IPS-20b (cell line): ENCODE measurements around the gene NFASC.

Experiments
- H3K27ac ChIP-seq: one replicate; pipeline ENCODE4 v1.5.1; 2013; ENCODE audit warnings: low read length
- H3K27me3 ChIP-seq: 2 replicates; pipeline ENCODE4 v1.6.1; 2013; ENCODE audit warnings: mild to moderate bottlenecking, low read length, inconsistent platforms; ENCODE audit not compliant: insufficient read depth
- H3K36me3 ChIP-seq: 2 replicates; pipeline ENCODE4 v1.6.1; 2013; ENCODE audit warnings: low read depth, mild to moderate bottlenecking, inconsistent platforms, low read length, moderate library complexity; ENCODE audit not compliant: insufficient read depth
- H3K4me1 ChIP-seq: 2 replicates; pipeline ENCODE4 v1.6.1; 2013; ENCODE audit warnings: mild to moderate bottlenecking, control low read depth, inconsistent platforms, low read length, moderate library complexity; ENCODE audit not compliant: insufficient read depth
- H3K4me3 ChIP-seq: 2 replicates; pipeline ENCODE4 v1.5.1; 2013; ENCODE audit warnings: mild to moderate bottlenecking, low read length, inconsistent platforms
- H3K9ac ChIP-seq: 2 replicates; pipeline ENCODE4 v1.6.1; 2013; ENCODE audit warnings: low read depth, mild to moderate bottlenecking, inconsistent platforms, low read length, moderate library complexity
- H3K9me3 ChIP-seq: 2 replicates; pipeline ENCODE4 v1.6.1; 2013; ENCODE audit warnings: mild to moderate bottlenecking, low read depth, low read length, inconsistent platforms; ENCODE audit not compliant: insufficient read depth

NFASC gene

GRCh38 chr1:204873714-204874113 lies 3.1 kb downstream of the NFASC start:
- Histone ChIP-seq H3K27me3 (no peaks in the 10 kb centered on the region), H3K9me3 (no peaks in the 10 kb centered on the region), H3K4me1 (peaks cover 12% of the 10 kb centered on the region; the same call in 1 of the 2 replicates), H3K27ac (no peak overlapping the region), H3K36me3 (no peaks in the 10 kb centered on the region), H3K4me3 (no peak overlapping the region), H3K9ac (no peak overlapping the region)

GRCh38 chr1:204874274-204874673 lies 3.6 kb downstream of the NFASC start:
- no peaks in the 10 kb centered on the region for H3K27me3 ChIP-seq
- no peaks in the 10 kb centered on the region for H3K9me3 ChIP-seq
- H3K9ac ChIP-seq = no peak overlapping the region
- no peak overlapping the region for H3K4me3 ChIP-seq
- H3K27ac ChIP-seq = no peak overlapping the region
- no peaks in the 10 kb centered on the region for H3K36me3 ChIP-seq
- peaks cover 11% of the 10 kb centered on the region; the same call in 1 of the 2 replicates for H3K4me1 ChIP-seq

GRCh38 chr1:204875255-204875654 lies 4.6 kb downstream of the NFASC start:
- Histone ChIP-seq H3K36me3 (no peaks in the 10 kb centered on the region), H3K27ac (no peak overlapping the region), H3K4me1 (peaks cover 11% of the 10 kb centered on the region; the same call in 1 of the 2 replicates), H3K9me3 (no peaks in the 10 kb centered on the region), H3K9ac (no peak overlapping the region), H3K27me3 (no peaks in the 10 kb centered on the region), H3K4me3 (no peak overlapping the region)

- peaks cover 11% of the 10 kb centered on the region; the same call in 1 of the 2 replicates for H3K4me1 ChIP-seq
- no peaks in the 10 kb centered on the region for H3K36me3 ChIP-seq
- H3K4me3 ChIP-seq = no peak overlapping the region
- H3K27me3 ChIP-seq = no peaks in the 10 kb centered on the region
- no peak overlapping the region for H3K27ac ChIP-seq
- H3K9ac ChIP-seq = no peak overlapping the region
- H3K9me3 ChIP-seq = no peaks in the 10 kb centered on the region
Measured at GRCh38 chr1:204878621-204879234, 8.1 kb downstream of the NFASC start.

- no peak overlapping the region for H3K27ac ChIP-seq
- no peaks in the 10 kb centered on the region for H3K27me3 ChIP-seq
- H3K36me3 ChIP-seq = no peaks in the 10 kb centered on the region
- H3K4me1 ChIP-seq = peaks cover 11% of the 10 kb centered on the region; the same call in 1 of the 2 replicates
- no peak overlapping the region for H3K4me3 ChIP-seq
- H3K9ac ChIP-seq = no peak overlapping the region
- H3K9me3 ChIP-seq = no peaks in the 10 kb centered on the region
Measured at GRCh38 chr1:204879351-204879750, 8.7 kb downstream of the NFASC start.

- no peaks in the 10 kb centered on the region for H3K27me3 ChIP-seq
- H3K9me3 ChIP-seq = no peaks in the 10 kb centered on the region
- H3K4me3 ChIP-seq = no peak overlapping the region
- H3K4me1 ChIP-seq = peaks cover 8% of the 10 kb centered on the region; the same call in 1 of the 2 replicates
- no peak overlapping the region for H3K27ac ChIP-seq
- no peaks in the 10 kb centered on the region for H3K36me3 ChIP-seq
- no peak overlapping the region for H3K9ac ChIP-seq
Measured at GRCh38 chr1:204880906-204881305, 10.2 kb downstream of the NFASC start.

GRCh38 chr1:204882479-204882878 lies 11.8 kb downstream of the NFASC start:
- Histone ChIP-seq H3K36me3 (no peaks in the 10 kb centered on the region), H3K9me3 (no peaks in the 10 kb centered on the region), H3K27ac (no peak overlapping the region), H3K4me3 (no peak overlapping the region), H3K9ac (no peak overlapping the region), H3K27me3 (no peaks in the 10 kb centered on the region), H3K4me1 (peaks cover 7% of the 10 kb centered on the region; the same call in 1 of the 2 replicates)

- H3K4me1 ChIP-seq = peaks cover under 1% of the 10 kb centered on the region; the same call in 1 of the 2 replicates
- H3K27ac ChIP-seq = no peak overlapping the region
- no peak overlapping the region for H3K9ac ChIP-seq
- no peaks in the 10 kb centered on the region for H3K36me3 ChIP-seq
- no peaks in the 10 kb centered on the region for H3K27me3 ChIP-seq
- no peaks in the 10 kb centered on the region for H3K9me3 ChIP-seq
- H3K4me3 ChIP-seq = no peak overlapping the region
Measured at GRCh38 chr1:204883405-204883804, 12.7 kb downstream of the NFASC start.

- Histone ChIP-seq H3K9ac (no peak overlapping the region), H3K9me3 (no peaks in the 10 kb centered on the region), H3K36me3 (no peaks in the 10 kb centered on the region), H3K4me1 (no peaks in the 10 kb centered on the region; the same call in 1 of the 2 replicates), H3K27me3 (no peaks in the 10 kb centered on the region), H3K27ac (no peak overlapping the region), H3K4me3 (no peak overlapping the region)
Measured at GRCh38 chr1:204885288-204885711, 14.6 kb downstream of the NFASC start.

- Histone ChIP-seq H3K27me3 (no peaks in the 10 kb centered on the region), H3K9ac (no peak overlapping the region), H3K27ac (no peak overlapping the region), H3K4me3 (no peak overlapping the region), H3K36me3 (no peaks in the 10 kb centered on the region), H3K9me3 (no peaks in the 10 kb centered on the region), H3K4me1 (no peaks in the 10 kb centered on the region; the same call in 1 of the 2 replicates)
Measured at GRCh38 chr1:204885790-204886189, 15.1 kb downstream of the NFASC start.

GRCh38 chr1:204887846-204888245 lies 17.2 kb downstream of the NFASC start:
- no peak overlapping the region for H3K27ac ChIP-seq
- H3K4me1 ChIP-seq = no peaks in the 10 kb centered on the region; the same call in 1 of the 2 replicates
- no peak overlapping the region for H3K9ac ChIP-seq

GRCh38 chr1:204888294-204888693 lies 17.6 kb downstream of the NFASC start:
- Histone ChIP-seq H3K9ac (no peak overlapping the region), H3K36me3 (no peaks in the 10 kb centered on the region), H3K9me3 (no peaks in the 10 kb centered on the region), H3K4me1 (no peaks in the 10 kb centered on the region; the same call in 1 of the 2 replicates), H3K4me3 (no peak overlapping the region), H3K27me3 (no peaks in the 10 kb centered on the region), H3K27ac (no peak overlapping the region)

More at GRCh38 chr1:204887846-204888245, 17.2 kb downstream of the NFASC start:
- H3K27me3 ChIP-seq = no peaks in the 10 kb centered on the region
- H3K36me3 ChIP-seq = no peaks in the 10 kb centered on the region
- H3K4me3 ChIP-seq = no peak overlapping the region
- no peaks in the 10 kb centered on the region for H3K9me3 ChIP-seq
